ENCODE results near the gene NDUFA12.
A peak's percentile ranks its signal among the peaks of the same experiment; 100 is the strongest.

NDUFA12 gene

GRCh38 chr12:94979941-94980340, 23.6 kb downstream of the NDUFA12 start:
- DNase-seq, result no peak

GRCh38 chr12:94977766-94978468, 25.6 kb downstream of the NDUFA12 start:
- DNase-seq, result no peak

- DNase-seq, result no peak
Observed at GRCh38 chr12:94973221-94973620, 30.3 kb downstream of the NDUFA12 start.

GRCh38 chr12:94972795-94973194, 30.7 kb downstream of the NDUFA12 start:
- DNase-seq, result no peak

GRCh38 chr12:94971923-94972322, 31.6 kb downstream of the NDUFA12 start:
- no peak for DNase-seq

GRCh38 chr12:94970560-94970959, 32.9 kb downstream of the NDUFA12 start:
- DNase-seq, result no peak

- DNase-seq, result no peak
Observed at GRCh38 chr12:94969424-94969823, 34.1 kb downstream of the NDUFA12 start.

- no peak for DNase-seq
Observed at GRCh38 chr12:94965982-94966630, 37.4 kb downstream of the NDUFA12 start.

GRCh38 chr12:94963649-94964048, 39.8 kb downstream of the NDUFA12 start:
- DNase-seq, result no peak

- no peak for DNase-seq
Observed at GRCh38 chr12:94962670-94963069, 40.8 kb downstream of the NDUFA12 start.

- no peak for DNase-seq
Observed at GRCh38 chr12:94961911-94962310, 41.6 kb downstream of the NDUFA12 start.

- DNase-seq, result no peak
Observed at GRCh38 chr12:94961256-94961824, 42.2 kb downstream of the NDUFA12 start.

GRCh38 chr12:94957006-94957405, 46.5 kb downstream of the NDUFA12 start:
- no peak for DNase-seq

GRCh38 chr12:94954948-94955592, 48.4 kb downstream of the NDUFA12 start:
- no peak for DNase-seq

GRCh38 chr12:94954029-94954685, 49.3 kb downstream of the NDUFA12 start:
- no peak for DNase-seq

- DNase-seq, result no peak
Observed at GRCh38 chr12:94952325-94952724, 51.2 kb downstream of the NDUFA12 start.

GRCh38 chr12:94951071-94951934, 52.2 kb downstream of the NDUFA12 start:
- DNase-seq, result no peak

GRCh38 chr12:94948232-94948810, 55.2 kb downstream of the NDUFA12 start:
- DNase-seq, result no peak

GRCh38 chr12:94942663-94943062, 60.8 kb downstream of the NDUFA12 start:
- no peak for DNase-seq

- DNase-seq, result peak in 1 of 4 experiments; percentile 13
Observed at GRCh38 chr12:94941440-94941862, 62.0 kb downstream of the NDUFA12 start.

- DNase-seq, result no peak
Observed at GRCh38 chr12:94940771-94941170, 62.7 kb downstream of the NDUFA12 start.

- no peak for DNase-seq
Observed at GRCh38 chr12:94938583-94938982, 64.9 kb downstream of the NDUFA12 start.

Data from activated CD4-positive, CD25-positive, alpha-beta regulatory T cell (primary cell).